HG02884 (cell line): ENCODE measurements around the gene RETREG1.
"Not testable (repeated sequence)": the region's sequence is repeated elsewhere in the genome, so short reads cannot be mapped to it uniquely, and the experiment has no call there.

Source experiments
- ATAC-seq: cut with Tn5 transposase; IDR thresholded peaks from one replicate; pipeline ENCODE4 v1.9.1; 2021; ENCODE audit warnings: mild to moderate bottlenecking, moderate library complexity; ENCODE audit not compliant: unreplicated experiment

Gene RETREG1

DNA sequence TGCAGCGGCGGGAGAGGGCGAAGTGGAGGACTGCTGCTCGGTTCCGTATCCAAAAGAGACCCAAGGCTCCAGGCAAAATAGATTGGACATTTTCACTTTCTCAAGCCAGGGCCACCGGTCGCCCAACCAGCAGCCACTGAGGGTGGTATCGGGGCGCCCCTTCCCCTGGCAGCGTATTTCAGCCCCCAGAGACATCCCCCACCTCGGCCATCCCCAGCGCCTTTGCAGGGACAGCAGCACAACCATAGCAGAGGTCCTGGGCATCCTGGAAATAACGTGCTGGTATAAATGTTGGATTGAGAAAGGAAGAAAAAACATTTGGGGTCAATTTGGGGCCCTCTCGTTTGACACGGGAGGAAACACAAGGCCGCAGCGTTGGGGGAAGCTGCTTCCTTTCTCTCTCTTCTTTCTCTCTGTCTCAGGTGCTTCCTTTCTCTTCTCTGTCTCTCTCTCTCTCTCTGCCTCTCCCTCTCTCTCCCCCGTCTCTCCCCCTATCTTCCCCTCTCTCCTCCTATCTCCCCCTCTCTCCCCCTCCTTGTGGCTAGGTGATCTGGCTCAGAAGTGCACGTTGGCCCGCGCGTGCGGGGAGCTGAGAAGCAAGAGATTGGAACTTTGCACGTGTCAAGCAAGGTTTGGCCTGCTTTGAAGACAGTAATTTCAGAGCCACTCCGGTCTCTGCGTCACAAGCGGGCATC is 624 bp upstream of the RETREG1 start:
- no peak for ATAC-seq

DNA sequence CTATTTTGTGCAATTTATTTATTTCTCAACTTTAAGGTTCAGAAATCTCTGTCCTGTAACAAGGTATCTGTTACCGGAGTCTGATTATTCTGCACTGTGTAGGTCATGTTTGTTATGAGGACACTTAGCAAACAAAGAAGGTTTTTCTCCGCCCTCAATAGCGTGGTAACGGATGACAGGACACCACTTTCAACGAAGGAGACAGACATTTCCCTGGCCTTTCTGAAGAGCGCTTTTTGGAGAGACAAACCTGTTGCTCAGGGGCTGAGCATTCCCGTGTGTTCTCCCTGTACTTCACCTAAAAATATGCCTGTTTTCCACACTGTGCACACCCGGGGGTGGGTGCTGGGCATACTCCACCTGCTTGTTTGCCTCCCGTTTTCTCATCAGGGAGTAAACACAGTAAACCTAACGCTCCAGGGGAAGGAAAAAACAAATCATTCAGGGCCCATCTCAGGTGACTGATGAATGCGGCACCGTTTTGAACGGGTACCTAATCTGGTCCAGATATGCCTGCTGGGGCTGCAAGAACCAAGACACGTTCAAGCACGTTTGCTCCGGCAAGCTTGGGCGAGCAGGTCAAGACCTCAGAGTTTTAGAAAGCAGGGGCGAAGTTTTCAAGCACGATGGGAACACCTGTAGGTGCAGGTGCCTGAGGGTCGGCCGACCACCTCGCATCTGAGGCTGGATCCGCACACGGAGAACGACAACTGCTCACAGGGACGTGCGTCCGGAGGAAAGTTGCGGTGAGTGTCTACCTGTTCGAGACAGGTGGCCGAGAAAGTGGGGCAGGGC is 859 bp downstream of the RETREG1 start:
- no peak for ATAC-seq

DNA sequence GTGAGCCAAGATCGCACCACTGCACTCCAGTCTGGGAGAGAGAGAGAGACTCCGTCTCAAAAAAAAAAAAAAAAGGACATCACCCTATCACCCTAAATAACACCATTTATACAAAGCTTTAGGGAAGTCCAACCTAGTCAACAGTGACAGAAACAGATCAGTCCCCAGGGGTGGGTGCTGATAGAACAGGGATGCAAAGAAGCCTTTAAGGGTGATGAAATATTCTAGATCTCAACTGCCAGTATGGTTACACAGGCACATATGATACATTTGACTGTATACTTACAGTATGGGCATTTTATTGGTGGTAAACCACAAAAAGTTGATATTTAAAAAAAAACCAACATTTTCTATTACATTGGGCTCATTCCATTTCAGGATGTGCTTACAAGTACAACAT is 4.8 kb downstream of the RETREG1 start:
- no peak for ATAC-seq

DNA sequence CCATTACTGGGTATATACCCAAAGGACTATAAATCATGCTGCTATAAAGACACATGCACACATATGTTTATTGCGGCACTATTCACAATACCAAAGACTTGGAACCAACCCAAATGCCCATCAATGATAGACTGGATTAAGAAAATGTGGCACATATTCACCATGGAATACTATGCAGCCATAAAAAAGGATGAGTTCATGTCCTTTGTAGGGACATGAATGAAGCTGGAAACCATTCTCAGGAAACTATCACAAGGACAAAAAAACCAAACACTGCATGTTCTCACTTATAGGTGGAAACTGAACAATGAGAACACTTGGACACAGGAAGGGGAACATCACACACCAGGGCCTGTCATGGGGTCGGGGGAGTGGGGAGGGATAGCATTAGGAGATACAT is 5.9 kb downstream of the RETREG1 start:
- not testable (repeated sequence) for ATAC-seq

DNA sequence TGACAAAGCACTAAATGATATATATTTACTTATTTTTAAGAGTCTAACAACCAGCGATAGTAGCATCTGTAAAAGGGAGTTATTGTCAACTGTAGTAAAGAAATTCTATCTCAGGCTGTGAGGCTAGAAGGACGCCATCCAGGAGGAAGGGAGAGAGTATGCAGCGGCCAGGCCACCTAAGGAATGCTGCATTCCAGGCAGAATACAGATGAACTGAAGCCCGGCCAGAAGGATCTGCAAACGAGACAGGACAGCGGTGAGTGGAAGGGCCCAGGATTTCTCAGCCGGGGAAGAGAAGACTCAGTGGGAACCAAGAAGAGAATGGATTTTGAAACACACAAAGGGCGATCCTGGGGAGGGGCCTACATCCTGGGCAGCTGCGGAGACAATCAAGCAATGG is 7.4 kb downstream of the RETREG1 start:
- ATAC-seq: no peak

DNA sequence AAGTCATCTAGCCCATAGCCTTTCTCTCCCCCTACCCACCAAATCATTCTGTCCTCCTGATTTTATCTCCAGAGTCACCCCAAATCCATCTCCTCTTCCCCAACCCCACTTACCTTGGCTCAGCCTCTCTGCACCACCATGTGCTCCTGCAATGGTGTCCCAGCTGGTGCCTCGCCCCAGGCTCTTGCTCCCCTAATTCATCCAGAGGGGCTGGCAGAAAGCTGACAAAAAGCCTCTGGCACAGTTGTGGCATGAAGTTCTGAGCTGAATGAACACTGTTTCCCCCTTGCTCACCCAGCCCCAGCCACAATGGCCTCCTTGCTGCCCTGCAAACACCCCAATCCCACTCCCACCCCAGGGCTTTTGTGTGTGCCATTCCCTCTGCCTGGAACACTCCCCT is 10.2 kb downstream of the RETREG1 start:
- ATAC-seq: no peak

DNA sequence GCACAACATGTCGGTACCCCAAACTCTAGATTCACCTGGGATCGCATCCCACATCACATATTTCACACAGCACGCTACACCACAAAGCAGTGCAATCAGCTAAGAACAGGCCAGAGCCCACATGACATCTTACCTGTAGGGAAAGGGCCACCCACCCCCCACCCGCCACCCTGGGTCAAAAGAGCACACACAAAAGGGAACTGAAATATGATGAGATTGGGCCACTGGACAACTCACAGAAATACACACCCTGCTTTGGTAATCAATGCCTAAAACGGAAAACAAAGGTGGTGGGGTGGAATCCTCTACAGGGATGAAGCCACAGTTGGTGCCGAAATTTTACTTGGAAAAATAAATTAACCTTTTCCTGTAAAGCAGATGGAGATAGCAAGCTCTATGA is 13.1 kb downstream of the RETREG1 start:
- ATAC-seq: no peak

DNA sequence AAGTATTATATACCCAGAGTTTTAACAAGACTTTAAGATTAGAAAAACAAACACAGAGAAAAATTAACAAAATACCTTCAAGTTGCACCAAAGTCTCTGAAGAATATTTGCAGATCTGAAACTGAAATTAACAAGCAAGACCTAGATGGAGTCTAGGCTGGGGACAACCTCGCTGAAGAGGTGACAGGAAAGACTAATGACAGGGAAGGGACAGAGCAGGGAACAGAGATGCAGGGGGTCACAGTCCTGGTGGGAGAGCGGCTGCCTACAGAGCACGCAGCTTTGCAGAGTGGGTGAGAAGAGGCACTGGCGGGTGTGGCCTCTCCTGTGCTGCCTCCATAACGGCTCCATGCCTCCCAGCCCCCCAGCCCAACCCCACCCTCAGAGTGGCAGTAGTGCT is 13.5 kb downstream of the RETREG1 start:
- no peak for ATAC-seq

DNA sequence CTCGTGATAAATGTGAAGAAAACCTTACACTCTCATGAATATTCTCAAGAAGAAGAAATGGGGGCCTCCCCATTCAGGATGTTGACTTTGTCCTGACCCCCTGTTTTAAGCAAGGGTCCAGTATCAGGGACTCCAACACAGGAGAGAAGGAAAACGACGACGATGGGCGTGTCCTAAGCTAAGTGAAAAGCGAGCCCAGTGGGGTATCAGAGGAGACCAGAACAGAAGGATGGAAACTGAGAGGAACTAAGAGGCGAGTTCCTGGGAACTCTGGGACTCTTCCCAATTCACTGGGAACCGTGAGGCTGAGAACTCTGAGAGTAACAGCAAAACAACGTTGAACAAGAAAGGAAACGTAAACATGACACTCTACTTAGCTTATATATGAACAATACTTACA is 14.6 kb downstream of the RETREG1 start:
- no peak for ATAC-seq

DNA sequence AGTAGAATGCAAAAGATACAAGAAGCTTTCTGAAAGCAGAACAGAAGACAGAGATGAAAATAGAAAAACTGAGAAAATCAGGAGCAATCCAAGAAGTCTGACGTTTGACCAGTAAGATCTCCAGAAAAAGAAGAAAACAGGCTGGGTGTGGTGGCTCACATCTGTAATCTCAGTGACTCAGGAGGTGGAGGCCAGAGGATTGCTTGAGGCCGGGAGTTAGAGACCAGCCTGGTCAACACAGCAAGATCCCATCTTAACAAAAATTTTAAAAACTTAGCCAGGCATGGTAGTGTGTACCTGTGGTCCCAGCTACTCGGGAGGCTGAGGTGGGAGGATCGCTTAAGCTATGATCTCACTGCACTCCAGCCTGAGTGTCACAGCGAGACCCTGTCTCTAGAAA is 15.9 kb downstream of the RETREG1 start:
- ATAC-seq: no peak

DNA sequence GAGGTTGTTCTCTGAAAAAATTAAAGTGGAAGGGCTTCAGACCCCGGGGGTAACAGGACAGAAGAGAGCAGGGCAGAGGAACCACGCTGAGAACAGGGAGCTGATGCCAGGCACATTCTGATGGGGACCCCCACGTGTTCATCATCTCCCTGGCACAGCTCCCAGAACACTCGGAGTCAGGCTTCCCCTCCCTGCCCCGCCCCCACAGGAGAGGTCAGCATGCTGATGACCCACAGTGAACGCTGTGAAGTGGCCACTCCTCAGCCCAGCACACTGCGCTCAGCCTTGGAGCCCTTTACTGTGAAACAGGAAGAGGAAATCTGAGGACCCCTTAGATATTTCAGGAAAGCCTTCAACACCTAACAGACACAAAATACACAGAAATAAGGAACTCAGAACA is 16.4 kb downstream of the RETREG1 start:
- no peak for ATAC-seq

DNA sequence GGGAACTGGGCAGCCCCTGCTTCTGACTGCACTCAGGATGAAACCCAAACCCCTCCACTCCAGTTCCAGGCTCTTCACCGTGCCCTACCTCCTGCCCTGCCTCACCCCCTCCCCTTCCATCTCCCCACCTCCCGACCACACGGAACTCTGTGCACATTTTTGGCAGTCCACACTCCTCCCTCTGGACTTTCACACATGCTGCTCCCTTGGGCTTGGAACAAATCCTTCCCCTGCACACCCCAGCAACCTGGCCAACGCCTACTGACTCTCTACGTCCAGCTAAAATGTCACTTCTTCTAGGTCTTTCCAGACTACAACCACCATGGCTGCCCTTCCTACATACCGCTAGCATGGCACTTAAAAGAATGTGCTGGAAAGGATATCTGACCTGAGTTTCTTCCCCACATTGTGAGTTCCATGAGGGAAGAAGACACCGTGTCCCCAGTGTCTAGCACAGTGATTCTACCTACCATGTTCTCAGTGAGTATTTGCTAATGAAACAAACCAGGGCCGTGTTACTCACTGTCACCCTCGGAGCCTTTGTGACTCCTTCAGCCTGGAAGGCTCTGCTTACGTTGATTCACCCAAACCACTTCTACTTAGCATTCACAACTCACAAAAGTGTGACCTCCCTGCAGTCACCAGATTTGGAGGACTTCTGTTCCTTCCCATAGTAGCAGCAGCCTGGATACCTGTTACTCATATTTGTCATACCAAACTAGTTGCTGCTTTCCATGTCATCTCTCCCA is 18.7 kb downstream of the RETREG1 start:
- ATAC-seq: no peak

DNA sequence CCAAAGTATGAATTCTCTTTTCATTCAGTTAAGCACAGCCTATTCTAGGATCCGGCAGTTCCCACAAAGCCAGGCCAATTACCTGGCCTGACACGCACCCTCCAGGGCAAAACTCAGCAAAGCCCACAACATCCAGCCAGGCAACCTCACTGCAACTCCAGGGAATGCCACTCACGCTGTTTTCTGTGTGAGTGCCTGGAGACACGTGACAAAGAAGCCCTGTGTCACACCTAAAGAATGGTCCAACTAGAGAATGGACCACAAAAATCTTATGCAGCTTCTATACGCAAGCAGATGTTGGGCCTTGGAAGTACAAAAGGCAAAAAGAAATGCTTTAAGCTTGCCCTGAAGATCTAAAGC is 20.2 kb downstream of the RETREG1 start:
- ATAC-seq: no peak

DNA sequence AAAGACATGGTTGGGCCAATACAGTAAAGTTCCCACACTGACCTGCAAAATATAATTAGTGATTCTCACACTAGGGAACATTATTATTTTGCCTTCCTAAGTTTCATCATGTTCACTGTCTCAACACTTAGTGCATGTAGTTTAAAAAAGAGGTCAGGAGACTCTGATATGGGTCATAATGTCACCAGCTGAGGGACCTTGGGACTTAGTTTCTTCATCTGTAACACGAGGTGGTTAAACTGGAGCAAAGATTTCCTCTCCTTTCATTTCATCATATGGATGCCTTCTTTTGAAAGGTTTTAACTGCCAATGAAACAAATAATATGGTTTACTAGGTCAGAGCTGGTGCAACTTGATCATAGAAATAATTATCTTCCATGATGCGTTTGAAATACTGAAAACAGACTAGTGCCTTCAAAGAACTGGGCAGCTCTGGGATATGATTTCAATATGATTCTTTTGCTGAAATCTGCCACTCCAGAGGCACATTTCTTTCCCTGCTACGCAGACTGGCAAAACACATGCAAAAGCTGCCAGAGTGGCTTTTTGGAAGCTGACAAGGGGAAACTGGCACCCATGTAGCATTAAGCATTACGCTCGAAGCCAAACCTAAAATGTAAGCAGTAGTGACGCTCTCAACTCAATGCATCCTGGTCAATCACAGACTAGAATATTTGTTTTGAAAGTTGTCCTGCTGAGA is 20.8 kb downstream of the RETREG1 start:
- ATAC-seq: no peak

DNA sequence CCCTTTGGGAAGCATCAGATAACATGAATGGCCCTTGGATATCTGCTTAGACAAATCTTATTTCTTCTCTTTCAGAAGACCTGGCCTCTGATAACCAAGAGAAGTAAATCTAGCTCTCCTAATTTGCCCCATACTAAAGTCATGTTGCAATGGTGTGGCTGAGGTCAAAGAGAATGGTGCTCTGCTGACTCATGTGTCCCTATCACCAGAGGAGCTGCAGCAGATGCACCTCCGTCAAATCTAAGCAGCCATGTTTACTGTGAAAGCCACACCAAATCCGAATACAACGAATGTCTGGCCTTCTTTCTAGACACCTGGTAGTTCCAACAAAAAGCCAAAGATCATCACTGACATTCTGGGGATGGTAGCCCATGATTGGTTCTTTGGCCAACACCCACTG is 23.2 kb downstream of the RETREG1 start:
- ATAC-seq: no peak

DNA sequence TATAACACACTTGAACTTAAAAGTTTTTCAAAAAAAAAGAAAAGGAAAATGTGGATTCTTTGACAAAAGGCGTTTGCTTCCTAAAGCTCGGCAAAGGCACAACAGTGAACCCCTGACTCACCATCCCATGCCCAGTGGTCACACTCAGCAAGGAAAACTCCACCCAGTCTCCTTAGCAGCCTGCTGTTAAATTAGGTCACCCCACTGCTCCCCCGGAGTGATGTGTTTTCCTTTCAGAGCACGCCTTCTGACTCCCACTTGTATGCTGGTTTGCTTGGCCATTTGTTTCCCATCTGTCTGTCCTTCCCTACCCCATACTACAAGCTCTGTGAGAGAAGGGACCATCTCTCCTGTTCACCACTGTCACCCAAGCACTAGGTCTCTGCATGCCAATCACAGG is 23.8 kb downstream of the RETREG1 start:
- ATAC-seq: no peak

DNA sequence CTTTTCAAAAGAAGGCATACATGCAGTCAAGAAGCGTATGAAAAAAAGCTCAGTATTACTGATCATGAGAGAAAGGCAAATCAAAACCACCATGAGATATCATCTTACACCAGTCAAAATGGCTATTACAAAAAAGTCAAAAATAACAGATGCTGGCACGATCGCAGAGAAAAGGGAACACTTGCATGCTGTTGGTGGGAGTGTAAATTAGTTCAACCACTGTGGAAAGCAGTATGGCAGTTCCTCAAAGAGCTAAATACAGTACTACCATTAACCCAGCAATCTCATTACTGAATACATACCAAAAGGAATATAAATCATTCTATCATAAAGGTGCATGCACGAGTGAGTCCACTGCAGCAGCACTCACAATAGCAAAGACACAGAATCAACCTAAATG is 24.5 kb downstream of the RETREG1 start:
- no peak for ATAC-seq

DNA sequence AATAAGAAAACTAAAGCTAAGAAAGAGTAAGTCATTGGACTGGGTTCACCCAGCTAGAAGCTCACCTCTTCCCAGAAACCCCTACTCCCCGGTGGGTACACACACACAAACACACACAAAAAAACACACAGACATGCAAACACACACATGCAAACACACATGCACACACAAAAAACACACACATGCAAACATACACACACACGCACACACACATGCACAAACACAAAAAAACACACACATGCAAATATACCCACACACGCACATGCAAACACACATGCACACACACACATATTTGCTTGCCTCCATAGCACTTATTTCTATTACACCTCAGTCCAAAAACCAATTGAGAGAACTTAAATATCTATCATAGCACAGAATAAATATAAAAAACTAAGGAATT is 26.1 kb downstream of the RETREG1 start:
- ATAC-seq: no peak

DNA sequence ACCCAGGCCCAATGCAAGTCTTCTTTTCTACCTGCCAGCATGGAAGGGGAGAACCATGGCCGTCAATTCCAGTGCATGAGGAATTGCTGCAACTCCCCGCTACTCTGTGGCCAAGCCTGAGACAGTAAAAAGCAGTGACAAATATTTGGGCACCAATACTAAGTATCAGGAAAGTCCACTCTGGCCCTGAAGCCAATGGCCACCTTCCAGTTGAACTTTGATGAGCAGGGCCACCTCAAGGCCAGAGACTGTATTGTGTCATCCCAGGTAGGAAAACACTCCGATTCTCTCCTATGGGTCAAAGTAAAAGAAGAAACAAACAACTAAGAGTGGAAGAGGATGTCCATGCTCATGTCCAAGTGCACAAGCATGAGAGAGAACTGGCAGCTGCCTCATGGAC is 27.1 kb downstream of the RETREG1 start:
- no peak for ATAC-seq

DNA sequence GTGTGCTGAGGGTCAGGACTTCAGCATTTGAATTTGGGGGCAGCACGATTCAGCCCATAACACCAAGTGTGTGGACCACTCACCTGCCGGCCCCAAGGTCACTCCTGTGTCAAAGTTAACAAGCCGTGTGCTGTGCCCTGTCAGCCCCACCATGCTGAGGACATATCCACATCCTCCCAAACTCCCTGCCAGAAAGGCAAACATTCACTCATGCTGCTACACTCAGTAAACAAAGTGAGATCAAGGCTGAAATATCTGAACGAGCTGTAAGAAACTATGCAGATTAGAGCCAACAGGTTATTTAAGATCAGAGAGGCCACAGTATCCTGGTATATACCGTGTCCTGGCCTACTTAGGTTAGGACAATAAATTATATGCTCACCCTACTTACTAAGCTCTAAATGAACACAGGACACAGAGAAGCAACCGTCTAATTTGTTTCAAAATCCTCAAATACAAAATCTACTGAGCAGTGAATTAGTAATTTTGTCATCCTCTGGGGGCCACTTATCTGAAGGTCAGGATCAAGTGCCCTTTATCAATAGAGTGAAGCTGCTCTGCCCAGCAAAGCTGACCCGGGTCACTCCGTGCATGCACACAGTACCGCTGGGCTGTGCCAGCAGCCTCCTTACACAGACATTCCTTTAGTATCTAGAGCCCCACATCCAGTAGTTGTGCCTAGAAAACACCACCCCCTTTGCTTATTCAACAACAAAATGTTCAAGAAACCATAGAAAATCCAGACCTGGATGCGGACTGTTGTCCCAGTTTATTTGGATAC is 28.2 kb downstream of the RETREG1 start:
- no peak for ATAC-seq

DNA sequence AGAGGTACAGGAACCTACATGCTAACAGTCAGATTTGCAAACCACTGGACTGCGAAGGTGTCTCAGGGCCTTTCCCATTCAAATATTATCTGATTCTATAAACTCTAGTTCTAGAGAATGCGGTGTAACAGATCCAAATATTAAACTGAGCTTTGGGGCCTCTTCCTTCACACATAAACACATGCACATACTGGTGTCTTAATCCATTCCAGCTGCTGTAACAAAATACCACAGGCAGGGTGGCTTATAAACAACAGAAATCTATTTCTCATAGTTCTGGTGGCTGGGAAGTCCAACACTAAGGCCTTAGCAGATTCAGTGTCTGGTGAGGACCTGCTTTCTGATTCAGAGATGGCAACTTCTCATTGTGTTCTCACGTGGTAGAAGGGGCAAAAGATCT is 30.2 kb downstream of the RETREG1 start:
- ATAC-seq: no peak
